Dedifferentiated amniotic fluid mesenchymal stem cell (primary cell): Measurements from ENCODE around the gene WLS.

Experiments
- DNase-seq: peaks from one replicate; pipeline ENCODE4 v3.0.0-alpha.2; 2016; ENCODE audit errors: extremely low spot score

WLS gene

DNA sequence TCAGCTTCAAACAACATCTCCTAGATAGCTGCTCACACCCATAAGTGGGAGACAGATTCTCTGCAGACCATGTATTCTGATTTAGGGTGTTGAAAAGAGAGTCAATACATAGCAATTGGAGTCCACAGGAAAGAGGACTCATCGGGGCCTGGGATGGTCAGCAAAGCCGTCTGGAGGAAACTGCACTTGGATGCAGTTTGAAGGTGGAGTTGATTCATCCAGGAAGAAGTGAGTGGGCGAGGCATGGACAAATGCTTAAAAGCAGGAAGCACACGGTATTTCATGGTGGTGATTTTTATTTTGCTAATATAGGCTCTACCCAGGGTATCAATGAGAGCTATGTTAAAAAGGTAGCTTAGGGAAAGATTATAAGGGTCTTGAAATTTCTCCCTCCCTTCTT lies 145.1 kb downstream of the WLS start:
- no peak for DNase-seq

GRCh38 chr1:68085752-68086151 lies 146.6 kb downstream of the WLS start:
- no peak for DNase-seq

GRCh38 chr1:68083686-68084085 lies 148.6 kb downstream of the WLS start:
- no peak for DNase-seq

DNA sequence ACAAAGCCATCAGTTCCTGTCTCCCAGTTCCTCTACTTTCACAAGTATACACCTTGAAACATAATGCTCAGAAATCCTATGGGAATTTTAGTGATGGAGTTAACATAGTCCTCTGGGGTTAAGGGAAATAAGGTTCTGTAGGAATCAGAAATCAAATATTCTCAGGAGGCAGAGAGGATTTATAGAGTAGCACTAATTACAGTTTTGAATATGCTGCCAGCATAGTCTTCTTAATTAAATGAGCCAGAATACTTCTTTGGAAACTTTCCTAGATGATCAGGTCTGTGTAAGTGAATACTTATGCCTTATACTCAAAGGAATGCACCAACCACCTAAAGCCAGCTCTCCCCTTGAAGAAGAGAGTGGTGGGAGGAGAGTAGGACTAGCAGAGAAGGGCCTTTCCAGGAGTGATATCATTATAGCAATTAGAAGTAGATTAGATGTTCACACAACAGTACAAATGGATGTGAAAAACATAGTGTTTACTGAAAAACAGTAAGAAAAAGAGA lies 150.5 kb downstream of the WLS start:
- no peak for DNase-seq

GRCh38 chr1:68078647-68079046 lies 153.7 kb downstream of the WLS start:
- no peak for DNase-seq
